HL-60 (cell line): ENCODE data around the gene SIX2.

Source experiments
- CTCF ChIP-seq: IDR thresholded peaks from one replicate; pipeline ENCODE4 v1.5.1; 2011; ENCODE audit warnings: low read length, control low read depth, inconsistent platforms; ENCODE audit not compliant: insufficient read depth
- POLR2AphosphoS5 ChIP-seq: IDR thresholded peaks from 2 replicates; pipeline ENCODE4 v1.6.1; 2012; ENCODE audit warnings: low read depth
- REST ChIP-seq: IDR thresholded peaks from 2 replicates; pipeline ENCODE4 v1.6.1; 2012; ENCODE audit warnings: low read depth; ENCODE audit not compliant: insufficient replicate concordance

DNA sequence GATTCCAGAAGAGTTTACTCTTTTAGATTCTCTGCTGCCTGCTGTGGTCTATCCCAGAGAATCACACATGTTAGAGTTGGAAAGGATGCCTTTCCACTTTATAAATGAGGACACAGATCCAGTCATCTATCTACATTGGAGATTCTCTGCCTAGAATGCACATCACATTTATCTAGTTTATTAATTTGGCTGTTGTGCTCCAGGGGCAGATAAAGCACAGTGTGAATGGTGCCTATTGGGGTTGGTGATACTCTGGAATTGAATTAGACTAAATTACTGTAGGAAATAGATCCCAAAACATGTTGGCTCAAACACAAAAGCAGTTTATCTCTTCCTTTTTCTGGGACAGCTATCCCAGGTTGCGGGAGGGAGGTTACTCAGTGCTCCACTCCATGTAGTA lies 14.9 kb downstream of the SIX2 start:
- TF ChIP-seq CTCF (no peak), POLR2AphosphoS5 (no peak), REST (no peak)
